Loucy (cell line): ENCODE data around the gene SYNJ2.

Source experiments
- EZH2phosphoT487 ChIP-seq: fragments of 200-600 bp; IDR thresholded peaks from 2 replicates; pipeline ENCODE4 v1.6.1; 2018; ENCODE audit warnings: antibody characterized with exemption, mild to moderate bottlenecking, moderate library complexity, borderline replicate concordance
- TF ChIP-seq, protein P1 (sequence below): fragments of 200-600 bp; sonication (generic); conservative IDR thresholded peaks from 2 replicates; pipeline ENCODE4 v1.5.1; 2014; ENCODE audit warnings: mild to moderate bottlenecking, antibody characterized with exemption, low read length

DNA sequence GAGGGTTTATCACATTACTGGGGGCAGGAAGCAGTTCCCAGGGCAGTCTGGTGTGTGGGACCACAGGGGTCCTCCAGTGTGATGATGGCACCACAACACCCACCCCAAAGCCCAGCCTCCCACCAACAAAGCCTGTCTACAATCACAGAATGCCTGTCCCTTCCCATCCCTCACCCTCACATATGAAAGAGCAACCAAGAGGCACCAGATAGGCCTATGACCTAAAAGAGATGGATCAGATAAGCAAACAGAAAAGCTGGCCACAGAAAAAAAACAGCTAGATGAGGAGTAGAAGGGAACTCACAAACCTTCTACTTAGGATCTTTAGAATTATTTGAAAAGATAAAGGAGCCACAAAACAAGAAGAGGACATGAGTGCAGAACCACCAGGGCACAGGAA, 132.1 kb downstream of the SYNJ2 start:
- TF ChIP-seq, protein P1, sequence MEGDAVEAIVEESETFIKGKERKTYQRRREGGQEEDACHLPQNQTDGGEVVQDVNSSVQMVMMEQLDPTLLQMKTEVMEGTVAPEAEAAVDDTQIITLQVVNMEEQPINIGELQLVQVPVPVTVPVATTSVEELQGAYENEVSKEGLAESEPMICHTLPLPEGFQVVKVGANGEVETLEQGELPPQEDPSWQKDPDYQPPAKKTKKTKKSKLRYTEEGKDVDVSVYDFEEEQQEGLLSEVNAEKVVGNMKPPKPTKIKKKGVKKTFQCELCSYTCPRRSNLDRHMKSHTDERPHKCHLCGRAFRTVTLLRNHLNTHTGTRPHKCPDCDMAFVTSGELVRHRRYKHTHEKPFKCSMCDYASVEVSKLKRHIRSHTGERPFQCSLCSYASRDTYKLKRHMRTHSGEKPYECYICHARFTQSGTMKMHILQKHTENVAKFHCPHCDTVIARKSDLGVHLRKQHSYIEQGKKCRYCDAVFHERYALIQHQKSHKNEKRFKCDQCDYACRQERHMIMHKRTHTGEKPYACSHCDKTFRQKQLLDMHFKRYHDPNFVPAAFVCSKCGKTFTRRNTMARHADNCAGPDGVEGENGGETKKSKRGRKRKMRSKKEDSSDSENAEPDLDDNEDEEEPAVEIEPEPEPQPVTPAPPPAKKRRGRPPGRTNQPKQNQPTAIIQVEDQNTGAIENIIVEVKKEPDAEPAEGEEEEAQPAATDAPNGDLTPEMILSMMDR, result no peak
- no peak for TF ChIP-seq EZH2phosphoT487
